GM13977 (cell line): ENCODE results near the gene ATF7IP.
"Not testable (repeated sequence)": the region's sequence is repeated elsewhere in the genome, so short reads cannot be mapped to it uniquely, and the experiment has no call there.

ENCODE experiments used
- DNase-seq: peaks from one replicate; pipeline ENCODE4 v3.0.0; 2012; ENCODE audit warnings: low spot score
- CTCF ChIP-seq: IDR thresholded peaks from 2 replicates; pipeline ENCODE4 v1.5.1; 2012; ENCODE audit warnings: mild to moderate bottlenecking, control low read depth; ENCODE audit not compliant: insufficient read depth; ENCODE audit errors: extremely low read depth, missing control alignments
- in situ Hi-C: fragments of 300-500 bp; cut with MboI; formaldehyde crosslinking; loops from one replicate; pipeline ENCODE4 v1.12.0; 2022; ENCODE audit warnings: low sequenced_read_pairs, low pct_unique_long_range_greater_than_20kb, mixed read lengths, inconsistent platforms; ENCODE audit not compliant: unreplicated experiment

Gene ATF7IP

GRCh38 chr12:14393751-14394150 lies 28.3 kb downstream of the ATF7IP start:
- in situ Hi-C loops = no loop called here
- DNase-seq = no peak
- no peak for TF ChIP-seq CTCF

- peak; percentile 43 for DNase-seq
- in situ Hi-C loops = no loop called here
- no peak for TF ChIP-seq CTCF
Observed at GRCh38 chr12:14394317-14395073, 29.0 kb downstream of the ATF7IP start.

GRCh38 chr12:14395074-14395778 lies 29.7 kb downstream of the ATF7IP start:
- peak; percentile 6 for TF ChIP-seq CTCF

GRCh38 chr12:14396071-14396470 lies 30.6 kb downstream of the ATF7IP start:
- in situ Hi-C loops = no loop called here
- TF ChIP-seq CTCF = no peak
- DNase-seq = peak; percentile 47

More at GRCh38 chr12:14395074-14395778, 29.7 kb downstream of the ATF7IP start:
- in situ Hi-C loops = no loop called here
- peak; percentile 31 for DNase-seq

GRCh38 chr12:14399871-14400270 lies 34.4 kb downstream of the ATF7IP start:
- no peak for DNase-seq
- in situ Hi-C loops = no loop called here
- no peak for TF ChIP-seq CTCF

GRCh38 chr12:14400599-14400998 lies 35.1 kb downstream of the ATF7IP start:
- no peak for TF ChIP-seq CTCF
- in situ Hi-C loops = no loop called here
- DNase-seq = no peak

- in situ Hi-C loops, DNase-seq: not testable (repeated sequence)
Observed at GRCh38 chr12:14401267-14401666, 35.8 kb downstream of the ATF7IP start.
